Measurements from ENCODE around the gene ADAMTS12. TPM values are rescaled to one million over a fixed set of nuclear protein-coding genes. Genes with fewer than 3 reads are reported as not detected.

ADAMTS12 gene
- total RNA-seq, 1 experiment from 2014 or later: 6.2 TPM

- H3K9me3 Mint-ChIP-seq: no peaks in the 10 kb centered on the region; a peak in 1 of 5 replicates
- H3K79me2 ChIP-seq (ENCODE audit: insufficient read depth, low read length): no peaks in the 10 kb centered on the region
- no peak overlapping the region for H2AFZ ChIP-seq (ENCODE audit: low read length)
- no peak overlapping the region for H4K91ac ChIP-seq (ENCODE audit: insufficient read length, low read depth, low read length)
- H2AK5ac ChIP-seq (ENCODE audit: insufficient read length, low read length): no peak overlapping the region
- peaks cover 0 to 6% (median 0%) of the 10 kb centered on the region in 3 experiments; a peak in 1 of 7 replicates for H3K36me3 Mint-ChIP-seq (ENCODE audit: insufficient read depth in 1 of 3, low read depth in 3 of 3)
- H2BK5ac ChIP-seq (ENCODE audit: insufficient read length, low read length): no peak overlapping the region
- no peak overlapping the region for H3K9ac ChIP-seq (ENCODE audit: extremely low read depth, insufficient read length, low read length)
- H4K20me1 ChIP-seq (ENCODE audit: control insufficient read depth, insufficient read depth, insufficient read length): no peaks in the 10 kb centered on the region
- H3K4me2 ChIP-seq (ENCODE audit: insufficient read depth, insufficient read length, low read length): no peak overlapping the region
- no peaks in the 10 kb centered on the region for H3K27me3 ChIP-seq (ENCODE audit: insufficient read depth, low read length)
- no peak overlapping the region for H3T11ph ChIP-seq (ENCODE audit: low read length)
- H3K14ac ChIP-seq (ENCODE audit: insufficient read depth, low read length): no peak overlapping the region
- no peaks in the 10 kb centered on the region for H3K23me2 ChIP-seq (ENCODE audit: insufficient read length, low read depth, low read length, poor library complexity, severe bottlenecking)
- H3K23ac ChIP-seq (ENCODE audit: insufficient read length, low read depth, low read length): no peak overlapping the region
- H3K4me1 Mint-ChIP-seq: peaks cover 23 to 25% of the 10 kb centered on the region in 2 experiments
- H2BK120ac ChIP-seq (ENCODE audit: low read depth, low read length, poor library complexity, severe bottlenecking): no peak overlapping the region
- H3K79me1 ChIP-seq (ENCODE audit: insufficient read depth, low read depth, low read length, poor library complexity, severe bottlenecking): no peaks in the 10 kb centered on the region
- H3K27ac ChIP-seq (ENCODE audit: insufficient read length, low read depth, low read length): no peak overlapping the region
- H2BK15ac ChIP-seq (ENCODE audit: low read depth, low read length): no peak overlapping the region
- H3K18ac ChIP-seq (ENCODE audit: insufficient read length, low read depth, low read length): no peak overlapping the region
- H3K4me3 Mint-ChIP-seq: no peak overlapping the region
- no peak overlapping the region for H2BK12ac ChIP-seq (ENCODE audit: insufficient read length, low read depth, low read length)
- H3K4me1 ChIP-seq (ENCODE audit: insufficient read depth, low read length): no peaks in the 10 kb centered on the region
- no CpG with 5 or more reads among the region's 1 CpG for WGBS (ENCODE audit: extremely low coverage, insufficient read length, low lambda C conversion rate)
- H3K27ac Mint-ChIP-seq: no peak overlapping the region
- H3K56ac ChIP-seq (ENCODE audit: insufficient read length, low read depth, low read length): no peak overlapping the region
- no peak overlapping the region for H4K8ac ChIP-seq (replicated peaks; ENCODE audit: insufficient read length, low read depth, low read length)
- TF ChIP-seq, protein P1, sequence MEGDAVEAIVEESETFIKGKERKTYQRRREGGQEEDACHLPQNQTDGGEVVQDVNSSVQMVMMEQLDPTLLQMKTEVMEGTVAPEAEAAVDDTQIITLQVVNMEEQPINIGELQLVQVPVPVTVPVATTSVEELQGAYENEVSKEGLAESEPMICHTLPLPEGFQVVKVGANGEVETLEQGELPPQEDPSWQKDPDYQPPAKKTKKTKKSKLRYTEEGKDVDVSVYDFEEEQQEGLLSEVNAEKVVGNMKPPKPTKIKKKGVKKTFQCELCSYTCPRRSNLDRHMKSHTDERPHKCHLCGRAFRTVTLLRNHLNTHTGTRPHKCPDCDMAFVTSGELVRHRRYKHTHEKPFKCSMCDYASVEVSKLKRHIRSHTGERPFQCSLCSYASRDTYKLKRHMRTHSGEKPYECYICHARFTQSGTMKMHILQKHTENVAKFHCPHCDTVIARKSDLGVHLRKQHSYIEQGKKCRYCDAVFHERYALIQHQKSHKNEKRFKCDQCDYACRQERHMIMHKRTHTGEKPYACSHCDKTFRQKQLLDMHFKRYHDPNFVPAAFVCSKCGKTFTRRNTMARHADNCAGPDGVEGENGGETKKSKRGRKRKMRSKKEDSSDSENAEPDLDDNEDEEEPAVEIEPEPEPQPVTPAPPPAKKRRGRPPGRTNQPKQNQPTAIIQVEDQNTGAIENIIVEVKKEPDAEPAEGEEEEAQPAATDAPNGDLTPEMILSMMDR (conservative IDR thresholded peaks at IDR 0.05): no peak
- no peak overlapping the region for H3K4ac ChIP-seq (ENCODE audit: low read depth, low read length)
- H3K9me3 ChIP-seq (ENCODE audit: control insufficient read depth, low read depth, low read length): no peaks in the 10 kb centered on the region
- no peak for DNase-seq
- H3K27me3 Mint-ChIP-seq (ENCODE audit: low read depth): no peaks in the 10 kb centered on the region
- H4K5ac ChIP-seq (ENCODE audit: insufficient read length, low read depth, low read length): no peak overlapping the region
- no peak overlapping the region for H2BK20ac ChIP-seq (ENCODE audit: low read depth, low read length, poor library complexity, severe bottlenecking)
Measured at GRCh38 chr5:33494466-33494865, 397.3 kb downstream of the ADAMTS12 start.

All from H9 (cell line).